Stomach (tissue), 9 donors: Measurements from ENCODE around the gene TRIM5. TPM values are rescaled to one million over a fixed set of nuclear protein-coding genes. Genes with fewer than 3 reads are reported as not detected.

ENCODE experiments used
- DNase-seq, 2 donors: peaks; one replicate each; pipeline versions ENCODE4 v3.0.0 to v3.0.0-alpha.2; 2013 to 2019
- H3K27ac ChIP-seq, 5 donors: fragments of 200-600 bp in 4 of 5; sonication (generic) in 4 of 5; one replicate each; pipeline ENCODE4 v1.5.1; 2013 to 2019; ENCODE audit warnings: mild to moderate bottlenecking in 1 of 5, moderate library complexity in 1 of 5
- H3K27me3 ChIP-seq, 3 donors: fragments of 200-600 bp; sonication (generic); one replicate each; pipeline ENCODE4 v1.5.1; 2017 to 2019; ENCODE audit warnings: mixed run types in 1 of 3
- H3K36me3 ChIP-seq, 4 donors: fragments of 200-600 bp; sonication (generic); 1 replicate in 3 of 4; 2 replicates in 1 of 4; pipeline ENCODE4 v1.5.1; 2016 to 2019
- H3K4me1 ChIP-seq, 4 donors: fragments of 200-600 bp; sonication (generic); one replicate each; pipeline ENCODE4 v1.5.1; 2016 to 2019
- H3K4me3 ChIP-seq, 4 donors: fragments of 200-600 bp; sonication (generic) in 3 of 4; one replicate each; pipeline ENCODE4 v1.5.1; 2016 to 2019; ENCODE audit warnings: mild to moderate bottlenecking in 1 of 4
- H3K9me3 ChIP-seq, 4 donors: fragments of 200-600 bp; sonication (generic); one replicate each; pipeline ENCODE4 v1.5.1; 2016 to 2019
- CTCF ChIP-seq, 7 experiments: fragments of 450-650 bp in 4 of 7; fragments of 200-600 bp in 3 of 7; sonication (generic) in 3 of 7; IDR thresholded peaks; one replicate each; pipeline ENCODE4 v1.5.1; 2016 to 2019; ENCODE audit warnings: antibody characterized with exemption in 7 of 7, control low read depth in 2 of 7, mild to moderate bottlenecking in 1 of 7
- EP300 ChIP-seq: sonication (generic); formaldehyde crosslinking; IDR thresholded peaks from one replicate; pipeline ENCODE4 v1.6.1; 2017; ENCODE audit warnings: antibody characterized with exemption
- POLR2A ChIP-seq, 4 donors: fragments of 450-650 bp; IDR thresholded peaks; one replicate each; pipeline ENCODE4 v1.6.1; 2016; ENCODE audit warnings: antibody characterized with exemption in 4 of 4, control low read depth in 2 of 4, mild to moderate bottlenecking in 1 of 4, moderate library complexity in 1 of 4
- POLR2AphosphoS5 ChIP-seq, 3 donors: sonication (generic); formaldehyde crosslinking; IDR thresholded peaks; one replicate each; pipeline ENCODE4 v1.6.1; 2016; ENCODE audit warnings: antibody characterized with exemption in 3 of 3
- WGBS, 5 donors: extraction: QIAGEN DNeasy Blood & Tissue Kit in 3 of 5; methylation state at CpG; one replicate each; pipeline versions ENCODE4 v1.1.5 to v1.1.7; 2013 to 2018; 5-methylcytosine and 5-hydroxymethylcytosine counted together
- intact Hi-C: fragments of 100-400 bp; cut with DNase I; formaldehyde crosslinking; loops from one replicate; pipeline ENCODE4 v1.15.1; 2023; ENCODE audit warnings: low total_unique reads
- polyA plus RNA-seq, 3 donors: library from polyadenylated mRNA; stranded (reverse); fragments of 200-250 nt; gene quantifications; one replicate each; pipeline ENCODE4 v1.2.3, GENCODE V29; 2013
- total RNA-seq, 5 donors: library from RNA; depleted of rRNA; stranded (reverse); fragments of >200 nt; gene quantifications; one replicate each; pipeline versions ENCODE4 v1.1.0 to v1.2.3, GENCODE V29; 2014 to 2016
- donor health status: healthy with polysubstance abuse.
- donor health status: Bipolar disorder and iron deficiency.
- donor health status: healthy.

Gene TRIM5
- total and polyA plus RNA-seq, 8 donors: 4.2 to 81.4 (median 12.6) TPM; not detected in 1

GRCh38 chr11:5646139-5646538, 38.7 kb downstream of the TRIM5 start:
- intact Hi-C loops: no loop called here
- WGBS, 5 donors: 88 to 95% (median 94%) methylated on average over 3 of the region's 3 CpGs

GRCh38 chr11:5643585-5643984, 41.3 kb downstream of the TRIM5 start:
- DNase-seq: no peak
- no peak overlapping the region for H3K27ac ChIP-seq
- H3K9me3 ChIP-seq: no peaks in the 10 kb centered on the region
- intact Hi-C loops: no loop called here
- TF ChIP-seq POLR2A (IDR thresholded peaks at IDR 0.05) (no peak), EP300 (no peak), CTCF (IDR thresholded peaks at IDR 0.05) (no peak), POLR2AphosphoS5 (IDR thresholded peaks at IDR 0.05) (no peak)
- peaks cover 0 to 47% (median 37%) of the 10 kb centered on the region in 4 donors for H3K36me3 ChIP-seq
- H3K27me3 ChIP-seq: no peaks in the 10 kb centered on the region
- no peaks in the 10 kb centered on the region for H3K4me1 ChIP-seq
- H3K4me3 ChIP-seq: no peak overlapping the region

More at GRCh38 chr11:5646139-5646538, 38.7 kb downstream of the TRIM5 start:
- DNase-seq: no peak
- Histone ChIP-seq H3K4me1 (no peaks in the 10 kb centered on the region), H3K27ac (no peak overlapping the region), H3K36me3 (peaks cover 0 to 37% (median 34%) of the 10 kb centered on the region in 4 donors), H3K4me3 (no peak overlapping the region), H3K27me3 (no peaks in the 10 kb centered on the region), H3K9me3 (no peaks in the 10 kb centered on the region)
- TF ChIP-seq POLR2A (IDR thresholded peaks at IDR 0.05) (no peak), CTCF (IDR thresholded peaks at IDR 0.05) (no peak), EP300 (no peak), POLR2AphosphoS5 (IDR thresholded peaks at IDR 0.05) (no peak)

GRCh38 chr11:5639953-5640352, 44.9 kb downstream of the TRIM5 start:
- WGBS, 5 donors: 40 to 59% (median 43%) methylated on average over 1 of the region's 1 CpG

GRCh38 chr11:5631969-5632635, 52.8 kb downstream of the TRIM5 start:
- H3K27me3 ChIP-seq: no peaks in the 10 kb centered on the region
- no peaks in the 10 kb centered on the region for H3K9me3 ChIP-seq
- no peak for DNase-seq
- H3K4me3 ChIP-seq: no peak overlapping the region
- WGBS, 5 donors: 82 to 92% (median 88%) methylated on average over 5 of the region's 5 CpGs
- no peak overlapping the region for H3K27ac ChIP-seq
- no peaks in the 10 kb centered on the region for H3K4me1 ChIP-seq
- H3K36me3 ChIP-seq: peaks cover 13 to 40% (median 38%) of the 10 kb centered on the region in 4 donors
- intact Hi-C loops: no loop called here
- TF ChIP-seq POLR2A (IDR thresholded peaks at IDR 0.05): no peak
- no peak for TF ChIP-seq POLR2AphosphoS5 (IDR thresholded peaks at IDR 0.05)
- no peak for TF ChIP-seq EP300
- TF ChIP-seq CTCF (IDR thresholded peaks at IDR 0.05): no peak

More at GRCh38 chr11:5639953-5640352, 44.9 kb downstream of the TRIM5 start:
- Histone ChIP-seq H3K36me3 (peaks cover 9 to 62% (median 55%) of the 10 kb centered on the region in 4 donors), H3K27me3 (no peaks in the 10 kb centered on the region), H3K27ac (no peak overlapping the region), H3K4me3 (no peak overlapping the region), H3K9me3 (no peaks in the 10 kb centered on the region), H3K4me1 (no peaks in the 10 kb centered on the region)
- no peak for DNase-seq
- intact Hi-C loops: no loop called here
- no peak for TF ChIP-seq CTCF (IDR thresholded peaks at IDR 0.05)
- TF ChIP-seq EP300: no peak
- no peak for TF ChIP-seq POLR2AphosphoS5 (IDR thresholded peaks at IDR 0.05)
